Endothelial cell of umbilical vein (primary cell): ENCODE results near the gene ATXN10.
"Not testable (repeated sequence)": the region's sequence is repeated elsewhere in the genome, so short reads cannot be mapped to it uniquely, and the experiment has no call there.

Experiments
- CTCF ChIP-seq, 2 donors: IDR thresholded peaks; 1 replicate in 1 of 2; 2 replicates in 1 of 2; pipeline ENCODE4 v1.5.1; 2011; ENCODE audit warnings: low read length in 2 of 2, mild to moderate bottlenecking in 2 of 2, moderate library complexity in 2 of 2, control low read depth in 1 of 2, inconsistent platforms in 1 of 2, low read depth in 1 of 2; ENCODE audit not compliant: insufficient read depth in 1 of 2; ENCODE audit errors: extremely low read depth in 1 of 2
- FOS ChIP-seq: IDR thresholded peaks from 2 replicates; pipeline ENCODE4 v1.6.1; 2011; ENCODE audit warnings: mild to moderate bottlenecking, low read length, moderate library complexity, borderline replicate concordance; ENCODE audit not compliant: insufficient read depth
- MAX ChIP-seq: IDR thresholded peaks from 2 replicates; pipeline ENCODE4 v1.6.1; 2011; ENCODE audit not compliant: insufficient read depth, insufficient read length
- MYC ChIP-seq: IDR thresholded peaks from one replicate; pipeline ENCODE4 v1.6.1; 2011; ENCODE audit warnings: mild to moderate bottlenecking, low read depth, low read length
- POLR2A ChIP-seq: IDR thresholded peaks from 2 replicates; pipeline ENCODE4 v1.6.1; 2012; ENCODE audit warnings: low read depth, mild to moderate bottlenecking, control low read depth, low read length
- POLR2AphosphoS5 ChIP-seq: IDR thresholded peaks from 2 replicates; pipeline ENCODE4 v1.6.1; 2012; ENCODE audit warnings: low read depth, mild to moderate bottlenecking, control low read depth, low read length, moderate library complexity; ENCODE audit not compliant: insufficient read depth

GRCh38 chr22:45623464-45624145 is 48.0 kb upstream of the ATXN10 start:
- TF ChIP-seq MAX; CTCF (IDR thresholded peaks at IDR 0.05; ENCODE audit: extremely low read depth in 1 of 2, insufficient read depth in 1 of 2, low read depth in 1 of 2, low read length in 2 of 2); POLR2AphosphoS5; MYC; FOS; POLR2A: not testable (repeated sequence)
